Esophagus muscularis mucosa (tissue), 4 donors: Measurements from ENCODE around the gene MBD3L2B.

ENCODE experiments used
- CTCF ChIP-seq, 3 experiments: fragments of 200-600 bp in 2 of 3; fragments of 450-650 bp in 1 of 3; sonication (generic) in 2 of 3; IDR thresholded peaks; one replicate each; pipeline ENCODE4 v1.5.1; 2017 to 2019; ENCODE audit warnings: antibody characterized with exemption in 3 of 3, mild to moderate bottlenecking in 2 of 3, moderate library complexity in 1 of 3
- EP300 ChIP-seq: sonication (generic); formaldehyde crosslinking; IDR thresholded peaks from one replicate; pipeline ENCODE4 v1.6.1; 2017; ENCODE audit warnings: antibody characterized with exemption
- POLR2A ChIP-seq: fragments of 450-650 bp; IDR thresholded peaks from one replicate; pipeline ENCODE4 v1.6.1; 2017; ENCODE audit warnings: antibody characterized with exemption, moderate library complexity, mild to moderate bottlenecking, low read depth

- TF ChIP-seq CTCF (IDR thresholded peaks at IDR 0.05) (no peak), POLR2A (no peak), EP300 (no peak)
Observed at GRCh38 chr19:6988257-6988656, 33.0 kb downstream of the MBD3L2B start.
